ENCODE results near the gene ZC3H8.

Gene ZC3H8

GRCh38 chr2:112272669-112273068 is 17.8 kb upstream of the ZC3H8 start:
- Histone ChIP-seq H3K36me3 (ENCODE audit: control insufficient read depth in 1 of 2, insufficient read depth in 2 of 2, low read depth in 1 of 2, low read length in 2 of 2) (no peaks in the 10 kb centered on the region), H3K23ac (ENCODE audit: low read length in 2 of 2) (no peak overlapping the region), H2BK12ac (ENCODE audit: low read length in 2 of 2) (no peak overlapping the region), H3K4ac (ENCODE audit: low read depth in 1 of 2, low read length in 2 of 2) (no peak overlapping the region), H2BK15ac (ENCODE audit: low read depth, poor library complexity, severe bottlenecking) (no peak overlapping the region), H3K18ac (ENCODE audit: low read depth in 1 of 2, low read length in 2 of 2) (no peak overlapping the region), H3K4me1 (ENCODE audit: control insufficient read depth, insufficient read depth, low read depth, low read length) (no peaks in the 10 kb centered on the region), H3K9me3 (ENCODE audit: control insufficient read depth, low read length) (no peaks in the 10 kb centered on the region), H2BK120ac (ENCODE audit: low read depth, low read length) (no peak overlapping the region), H3K9ac (ENCODE audit: low read length) (no peak overlapping the region), H3K27ac (ENCODE audit: low read length, poor library complexity, severe bottlenecking) (no peak overlapping the region), H3K27me3 (ENCODE audit: control insufficient read depth in 1 of 2, insufficient read depth in 1 of 2, low read length in 2 of 2) (no peaks in the 10 kb centered on the region), H3K79me1 (replicated peaks; ENCODE audit: low read length, poor library complexity, severe bottlenecking) (peaks cover 3% of the 10 kb centered on the region), H3K4me2 (ENCODE audit: low read length, poor library complexity, severe bottlenecking) (no peak overlapping the region), H3K14ac (ENCODE audit: low read length in 2 of 2) (no peak overlapping the region), H2BK5ac (ENCODE audit: low read depth, low read length, poor library complexity, severe bottlenecking) (no peak overlapping the region), H4K91ac (ENCODE audit: low read length) (no peak overlapping the region), H2AFZ (ENCODE audit: low read depth, low read length) (no peak overlapping the region), H3K4me3 (ENCODE audit: insufficient read depth in 1 of 2, low read depth in 1 of 2, low read length in 2 of 2) (no peak overlapping the region), H4K8ac (ENCODE audit: low read length) (no peak overlapping the region), H2AK5ac (ENCODE audit: low read length, severe bottlenecking) (no peak overlapping the region)
- WGBS, result 84% methylated on average over 5 of the region's 5 CpGs
- no peak for DNase-seq

- no peak overlapping the region for H2BK120ac ChIP-seq (ENCODE audit: low read depth, low read length)
- no peak overlapping the region for H2AFZ ChIP-seq (ENCODE audit: low read depth, low read length)
- no peaks in the 10 kb centered on the region for H3K9me3 ChIP-seq (ENCODE audit: control insufficient read depth, low read length)
- H3K79me1 ChIP-seq (replicated peaks; ENCODE audit: low read length, poor library complexity, severe bottlenecking), result no peaks in the 10 kb centered on the region
- no peaks in the 10 kb centered on the region for H3K4me1 ChIP-seq (ENCODE audit: control insufficient read depth, insufficient read depth, low read depth, low read length)
- H3K23ac ChIP-seq (ENCODE audit: low read length in 2 of 2), result no peak overlapping the region
- no peak overlapping the region for H3K4me2 ChIP-seq (ENCODE audit: low read length, poor library complexity, severe bottlenecking)
- no peaks in the 10 kb centered on the region for H3K27me3 ChIP-seq (ENCODE audit: control insufficient read depth in 1 of 2, insufficient read depth in 1 of 2, low read length in 2 of 2)
- H2BK15ac ChIP-seq (ENCODE audit: low read depth, poor library complexity, severe bottlenecking), result no peak overlapping the region
- no peak overlapping the region for H3K18ac ChIP-seq (ENCODE audit: low read depth in 1 of 2, low read length in 2 of 2)
- no peak for DNase-seq
- H2BK12ac ChIP-seq (ENCODE audit: low read length in 2 of 2), result no peak overlapping the region
- no peak overlapping the region for H3K14ac ChIP-seq (ENCODE audit: low read length in 2 of 2)
- H4K8ac ChIP-seq (ENCODE audit: low read length), result no peak overlapping the region
- no peak overlapping the region for H3K27ac ChIP-seq (ENCODE audit: low read length, poor library complexity, severe bottlenecking)
- no peak overlapping the region for H3K9ac ChIP-seq (ENCODE audit: low read length)
- H3K4me3 ChIP-seq (ENCODE audit: insufficient read depth in 1 of 2, low read depth in 1 of 2, low read length in 2 of 2), result no peak overlapping the region
- H2BK5ac ChIP-seq (ENCODE audit: low read depth, low read length, poor library complexity, severe bottlenecking), result no peak overlapping the region
- no peaks in the 10 kb centered on the region for H3K36me3 ChIP-seq (ENCODE audit: control insufficient read depth in 1 of 2, insufficient read depth in 2 of 2, low read depth in 1 of 2, low read length in 2 of 2)
- no peak overlapping the region for H3K4ac ChIP-seq (ENCODE audit: low read depth in 1 of 2, low read length in 2 of 2)
- no peak overlapping the region for H2AK5ac ChIP-seq (ENCODE audit: low read length, severe bottlenecking)
- no peak overlapping the region for H4K91ac ChIP-seq (ENCODE audit: low read length)
- 90% methylated on average over 1 of the region's 1 CpG for WGBS
Observed at GRCh38 chr2:112268547-112268946, 13.7 kb upstream of the ZC3H8 start.

DNA sequence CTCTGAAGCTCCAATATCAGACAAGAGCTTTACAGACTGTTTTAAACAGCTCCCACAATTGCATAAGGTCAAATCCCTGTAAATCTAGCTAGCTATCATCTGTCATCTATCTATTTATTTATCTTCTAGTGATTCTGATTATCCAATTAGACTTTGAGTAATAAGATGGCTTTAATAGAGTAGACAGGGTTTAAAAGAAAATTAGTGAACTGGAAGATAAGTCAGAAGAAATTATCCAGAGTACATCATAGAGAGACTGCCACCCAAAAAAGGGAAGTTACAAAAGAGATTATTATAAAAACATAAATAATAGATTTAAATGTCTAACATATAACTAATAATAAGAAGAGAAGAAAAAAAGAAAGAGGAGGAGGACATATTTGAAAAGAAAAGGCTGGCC is 8.0 kb upstream of the ZC3H8 start:
- Histone ChIP-seq H3K18ac (ENCODE audit: low read depth in 1 of 2, low read length in 2 of 2) (no peak overlapping the region), H3K4me3 (ENCODE audit: insufficient read depth in 1 of 2, low read depth in 1 of 2, low read length in 2 of 2) (no peak overlapping the region), H3K9me3 (ENCODE audit: control insufficient read depth, low read length) (peaks cover 6% of the 10 kb centered on the region), H3K4me2 (ENCODE audit: low read length, poor library complexity, severe bottlenecking) (no peak overlapping the region), H3K36me3 (ENCODE audit: control insufficient read depth in 1 of 2, insufficient read depth in 2 of 2, low read depth in 1 of 2, low read length in 2 of 2) (no peaks in the 10 kb centered on the region), H2AK5ac (ENCODE audit: low read length, severe bottlenecking) (no peak overlapping the region), H3K9ac (ENCODE audit: low read length) (no peak overlapping the region), H3K23ac (ENCODE audit: low read length in 2 of 2) (no peak overlapping the region), H3K79me1 (replicated peaks; ENCODE audit: low read length, poor library complexity, severe bottlenecking) (no peaks in the 10 kb centered on the region), H2AFZ (ENCODE audit: low read depth, low read length) (no peak overlapping the region), H2BK15ac (ENCODE audit: low read depth, poor library complexity, severe bottlenecking) (no peak overlapping the region), H3K27me3 (ENCODE audit: control insufficient read depth in 1 of 2, insufficient read depth in 1 of 2, low read length in 2 of 2) (no peaks in the 10 kb centered on the region), H4K8ac (ENCODE audit: low read length) (no peak overlapping the region), H2BK5ac (ENCODE audit: low read depth, low read length, poor library complexity, severe bottlenecking) (no peak overlapping the region), H2BK120ac (ENCODE audit: low read depth, low read length) (no peak overlapping the region), H3K4ac (ENCODE audit: low read depth in 1 of 2, low read length in 2 of 2) (no peak overlapping the region), H3K14ac (ENCODE audit: low read length in 2 of 2) (no peak overlapping the region), H4K91ac (ENCODE audit: low read length) (no peak overlapping the region), H2BK12ac (ENCODE audit: low read length in 2 of 2) (no peak overlapping the region), H3K27ac (ENCODE audit: low read length, poor library complexity, severe bottlenecking) (no peak overlapping the region), H3K4me1 (ENCODE audit: control insufficient read depth, insufficient read depth, low read depth, low read length) (no peaks in the 10 kb centered on the region)
- DNase-seq, result no peak

- Histone ChIP-seq H3K4ac (ENCODE audit: low read depth in 1 of 2, low read length in 2 of 2) (no peak overlapping the region), H4K8ac (ENCODE audit: low read length) (no peak overlapping the region), H3K27me3 (ENCODE audit: control insufficient read depth in 1 of 2, insufficient read depth in 1 of 2, low read length in 2 of 2) (no peaks in the 10 kb centered on the region), H3K14ac (ENCODE audit: low read length in 2 of 2) (no peak overlapping the region), H3K4me2 (ENCODE audit: low read length, poor library complexity, severe bottlenecking) (no peak overlapping the region), H2BK12ac (ENCODE audit: low read length in 2 of 2) (no peak overlapping the region), H2BK120ac (ENCODE audit: low read depth, low read length) (no peak overlapping the region), H3K4me3 (ENCODE audit: insufficient read depth in 1 of 2, low read depth in 1 of 2, low read length in 2 of 2) (no peak overlapping the region), H2BK5ac (ENCODE audit: low read depth, low read length, poor library complexity, severe bottlenecking) (no peak overlapping the region), H3K9ac (ENCODE audit: low read length) (no peak overlapping the region), H3K18ac (ENCODE audit: low read depth in 1 of 2, low read length in 2 of 2) (no peak overlapping the region), H3K23ac (ENCODE audit: low read length in 2 of 2) (no peak overlapping the region), H2AFZ (ENCODE audit: low read depth, low read length) (no peak overlapping the region), H3K79me1 (replicated peaks; ENCODE audit: low read length, poor library complexity, severe bottlenecking) (no peaks in the 10 kb centered on the region), H3K9me3 (ENCODE audit: control insufficient read depth, low read length) (peaks cover 6% of the 10 kb centered on the region), H3K27ac (ENCODE audit: low read length, poor library complexity, severe bottlenecking) (no peak overlapping the region), H3K4me1 (ENCODE audit: control insufficient read depth, insufficient read depth, low read depth, low read length) (peaks cover 3% of the 10 kb centered on the region), H2BK15ac (ENCODE audit: low read depth, poor library complexity, severe bottlenecking) (no peak overlapping the region), H2AK5ac (ENCODE audit: low read length, severe bottlenecking) (no peak overlapping the region), H4K91ac (ENCODE audit: low read length) (no peak overlapping the region), H3K36me3 (ENCODE audit: control insufficient read depth in 1 of 2, insufficient read depth in 2 of 2, low read depth in 1 of 2, low read length in 2 of 2) (no peaks in the 10 kb centered on the region)
- no peak for DNase-seq
- WGBS, result 91% methylated on average over 3 of the region's 3 CpGs
Observed at GRCh38 chr2:112260295-112260625, 5.4 kb upstream of the ZC3H8 start.
